ENCODE results near the gene KCTD13. TPM values are rescaled to one million over a fixed set of nuclear protein-coding genes. Genes with fewer than 3 reads are reported as not detected.

The KCTD13 gene
- total and polyA plus RNA-seq, 10 of the 15 experiments (the other 5 are each of a cell fraction or from before 2014, with no cell fraction given): 3.3 to 29.2 (median 12.5) TPM

DNA sequence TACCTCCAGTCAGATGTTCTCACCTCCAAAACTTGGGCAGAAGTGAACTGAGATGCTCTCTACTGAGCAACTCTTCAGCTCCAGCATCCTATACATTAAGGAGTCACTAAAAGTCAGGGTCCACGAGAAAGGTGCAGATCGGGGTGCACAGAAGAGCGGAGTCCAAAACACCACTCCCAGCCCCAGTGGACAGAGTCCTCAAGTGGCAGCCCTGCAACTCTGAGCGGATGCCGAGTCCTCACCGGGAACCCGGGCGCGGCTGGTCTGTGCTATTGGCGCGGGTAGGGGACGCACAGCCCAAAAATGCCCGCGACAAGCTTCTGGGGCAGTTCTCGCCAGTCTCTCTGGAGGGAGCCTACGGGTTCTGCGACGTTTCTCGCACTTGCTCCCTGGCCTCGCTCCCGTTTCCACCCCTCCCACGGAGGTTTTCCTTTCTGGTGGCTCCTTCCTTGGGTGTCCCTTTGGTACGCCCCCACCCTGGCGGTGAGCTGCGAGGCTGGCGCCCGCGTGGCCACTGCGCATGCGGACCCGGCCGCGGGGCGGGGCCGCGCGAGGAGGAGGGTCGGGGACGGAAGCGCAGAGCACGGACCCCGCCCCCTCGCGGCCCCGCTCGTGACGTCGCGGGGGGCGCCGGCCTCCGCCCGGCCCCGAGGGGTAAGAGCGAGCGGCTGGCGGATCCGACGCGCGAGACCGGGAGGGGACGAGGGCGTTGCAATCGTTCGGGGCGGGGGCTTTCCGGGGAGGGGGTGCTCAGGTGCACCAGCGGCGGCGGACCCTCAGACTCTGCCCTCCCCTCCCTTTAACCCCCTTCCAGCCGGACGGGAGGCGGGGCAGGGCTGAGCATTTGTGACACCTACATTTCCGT, 35.7 kb upstream of the KCTD13 start, which contains the start of gene TMEM219:
Gene TMEM219, plus strand, starts transcription at position 601 of the 865 bp plus-strand sequence. CDS start 1,065 bp downstream, outside the sequence.
- BruUV-seq (replicated peaks): TSS peak; percentile 64
- FAIRE-seq (peak; percentile 75), DNase-seq (ENCODE audit: low read depth, low spot score) (peak; percentile 70), ATAC-seq (peak; percentile 92)
- H4K20me1 ChIP-seq (ENCODE audit: control insufficient read depth, insufficient read depth): no peaks in the 10 kb centered on the region
- under 1% methylated on average over 63 of the region's 75 CpGs for WGBS (ENCODE audit: insufficient coverage, insufficient replicate concordance, low lambda C conversion rate, missing lambda C conversion rate)
- H3K27me3 ChIP-seq (replicated peaks in 1 of 2; ENCODE audit: control insufficient read depth in 2 of 2, insufficient read depth in 2 of 2, low read length in 1 of 2): no peaks in the 10 kb centered on the region
- H3K79me2 ChIP-seq (ENCODE audit: control insufficient read depth, insufficient read depth, low read length): peaks cover 4% of the 10 kb centered on the region; the same call in 1 of the 2 replicates
- peak within 1 kb of the TSS; percentile 79 for H3K27ac ChIP-seq (ENCODE audit: control insufficient read depth, insufficient read depth)
- intact Hi-C loops (cut with micrococcal nuclease; ENCODE audit: unreplicated experiment): loop anchor here (5.0 kb wide), 1 partner anchor 34 kb away; the partner anchor contains the start of gene KCTD13
- no peaks in the 10 kb centered on the region for H3K36me3 ChIP-seq (ENCODE audit: control insufficient read depth in 2 of 2, insufficient read depth in 2 of 2, low read length in 1 of 2)
- peak within 1 kb of the TSS; percentile 82 for H3K4me3 ChIP-seq
- in situ Hi-C loops (cut with MboI): no loop called here
- ChIA-PET POLR2A (interaction anchor here (0.6 to 3.4 kb wide), 5 partner anchors 12 to 137 kb away, joined by 3 to 53 read pairs (median 4); partner anchors contain the start of genes HIRIP3, INO80E, KCTD13 and TAOK2), SMC1A (ENCODE audit: uncharacterized antibody, unreplicated experiment) (interaction anchor here (0.7 to 2.7 kb wide), 8 partner anchors 11 to 113 kb away, joined by 3 to 20 read pairs (median 3); partner anchors contain the start of genes ASPHD1, HIRIP3 and TAOK2), CTCF (interaction anchor here (0.8 to 3.3 kb wide), 12 partner anchors 11 to 141 kb away, joined by 3 to 21 read pairs (median 4); partner anchors contain the start of genes HIRIP3, INO80E, KCTD13 and MVP), RAD21 (ENCODE audit: unreplicated experiment) (interaction anchor here (0.6 to 3.8 kb wide), 6 partner anchors 12 to 988 kb away, joined by 3 to 19 read pairs (median 6); partner anchors contain the start of genes KCTD13 and TAOK2)
- peak within 1 kb of the TSS; percentile 98 for H3K4me2 ChIP-seq (ENCODE audit: control insufficient read depth, insufficient read depth)
- H2AFZ ChIP-seq (ENCODE audit: control insufficient read depth, low read depth, low read length): peak within 1 kb of the TSS; percentile 100
- H3K9ac ChIP-seq (ENCODE audit: control insufficient read depth, insufficient read depth, low read length): peak within 1 kb of the TSS; percentile 86
- H3K4me1 ChIP-seq (ENCODE audit: control insufficient read depth, insufficient read depth, low read length): peaks cover 2% of the 10 kb centered on the region; the same call in 1 of the 2 replicates
- no peaks in the 10 kb centered on the region for H3K9me3 ChIP-seq (replicated peaks; ENCODE audit: control insufficient read depth, insufficient read depth, low read length)
- TF ChIP-seq ZNF622 (IDR thresholded peaks at IDR 0.05) (no peak), PAX8 (IDR thresholded peaks at IDR 0.05) (no peak), SPI1 (IDR thresholded peaks at IDR 0.05; ENCODE audit: borderline replicate concordance, insufficient read depth, low read depth, low read length) (no peak), MYC (IDR thresholded peaks at IDR 0.05; ENCODE audit: insufficient read depth, insufficient read length, insufficient replicate concordance, low read length, severe bottlenecking) (no peak), TARDBP (IDR thresholded peaks at IDR 0.05; ENCODE audit: borderline replicate concordance) (no peak), TBL1XR1 (IDR thresholded peaks at IDR 0.05; ENCODE audit: low read depth, low read length) (no peak), RAD51 (IDR thresholded peaks at IDR 0.05) (no peak), HDAC6 (IDR thresholded peaks at IDR 0.05; ENCODE audit: unreplicated experiment) (no peak), ETV6 (conservative IDR thresholded peaks at IDR 0.05 in 1 of 2, IDR thresholded peaks at IDR 0.05 in 1 of 2; ENCODE audit: borderline replicate concordance in 1 of 2, low read depth in 1 of 2) (no peak), NFYA (IDR thresholded peaks at IDR 0.05; ENCODE audit: borderline replicate concordance, low read depth, low read length) (no peak), HCFC1 (IDR thresholded peaks at IDR 0.05; ENCODE audit: low read length) (peak; percentile 27; the same call in 1 of the 2 replicates), LARP7 (IDR thresholded peaks at IDR 0.05) (peak; percentile 84), EED (IDR thresholded peaks at IDR 0.05; ENCODE audit: low read depth) (peak; percentile 31; the same call in 1 of the 2 replicates), NFXL1 (IDR thresholded peaks at IDR 0.05; ENCODE audit: borderline replicate concordance) (no peak), NFIC (IDR thresholded peaks at IDR 0.05; ENCODE audit: low read depth, low read length) (no peak), STAT3 (IDR thresholded peaks at IDR 0.05; ENCODE audit: low read depth, low read length) (no peak), CHD4 (IDR thresholded peaks at IDR 0.05) (no peak), EP300 (IDR thresholded peaks at IDR 0.05; ENCODE audit: borderline replicate concordance in 1 of 2, control insufficient read depth in 1 of 2, low read depth in 2 of 2, low read length in 2 of 2) (no peak)
- TF ChIP-seq, protein P1, sequence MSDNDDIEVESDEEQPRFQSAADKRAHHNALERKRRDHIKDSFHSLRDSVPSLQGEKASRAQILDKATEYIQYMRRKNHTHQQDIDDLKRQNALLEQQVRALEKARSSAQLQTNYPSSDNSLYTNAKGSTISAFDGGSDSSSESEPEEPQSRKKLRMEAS (IDR thresholded peaks at IDR 0.05; ENCODE audit: low read depth, low read length): no peak; the same call in 1 of the 2 replicates
- TF ChIP-seq, protein P2, sequence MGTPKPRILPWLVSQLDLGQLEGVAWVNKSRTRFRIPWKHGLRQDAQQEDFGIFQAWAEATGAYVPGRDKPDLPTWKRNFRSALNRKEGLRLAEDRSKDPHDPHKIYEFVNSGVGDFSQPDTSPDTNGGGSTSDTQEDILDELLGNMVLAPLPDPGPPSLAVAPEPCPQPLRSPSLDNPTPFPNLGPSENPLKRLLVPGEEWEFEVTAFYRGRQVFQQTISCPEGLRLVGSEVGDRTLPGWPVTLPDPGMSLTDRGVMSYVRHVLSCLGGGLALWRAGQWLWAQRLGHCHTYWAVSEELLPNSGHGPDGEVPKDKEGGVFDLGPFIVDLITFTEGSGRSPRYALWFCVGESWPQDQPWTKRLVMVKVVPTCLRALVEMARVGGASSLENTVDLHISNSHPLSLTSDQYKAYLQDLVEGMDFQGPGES (IDR thresholded peaks at IDR 0.05): no peak
- TF ChIP-seq, protein P3, sequence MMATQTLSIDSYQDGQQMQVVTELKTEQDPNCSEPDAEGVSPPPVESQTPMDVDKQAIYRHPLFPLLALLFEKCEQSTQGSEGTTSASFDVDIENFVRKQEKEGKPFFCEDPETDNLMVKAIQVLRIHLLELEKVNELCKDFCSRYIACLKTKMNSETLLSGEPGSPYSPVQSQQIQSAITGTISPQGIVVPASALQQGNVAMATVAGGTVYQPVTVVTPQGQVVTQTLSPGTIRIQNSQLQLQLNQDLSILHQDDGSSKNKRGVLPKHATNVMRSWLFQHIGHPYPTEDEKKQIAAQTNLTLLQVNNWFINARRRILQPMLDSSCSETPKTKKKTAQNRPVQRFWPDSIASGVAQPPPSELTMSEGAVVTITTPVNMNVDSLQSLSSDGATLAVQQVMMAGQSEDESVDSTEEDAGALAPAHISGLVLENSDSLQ (IDR thresholded peaks at IDR 0.05): peak; percentile 9; the same call in 1 of the 2 replicates

Measured in GM12878 (cell line).